Brain pericyte (primary cell): ENCODE data around the gene FGF14.

Source experiments
- DNase-seq: peaks from one replicate; pipeline ENCODE4 v3.0.0-alpha.2; 2012; ENCODE audit warnings: low read depth, low spot score

FGF14 gene

DNA sequence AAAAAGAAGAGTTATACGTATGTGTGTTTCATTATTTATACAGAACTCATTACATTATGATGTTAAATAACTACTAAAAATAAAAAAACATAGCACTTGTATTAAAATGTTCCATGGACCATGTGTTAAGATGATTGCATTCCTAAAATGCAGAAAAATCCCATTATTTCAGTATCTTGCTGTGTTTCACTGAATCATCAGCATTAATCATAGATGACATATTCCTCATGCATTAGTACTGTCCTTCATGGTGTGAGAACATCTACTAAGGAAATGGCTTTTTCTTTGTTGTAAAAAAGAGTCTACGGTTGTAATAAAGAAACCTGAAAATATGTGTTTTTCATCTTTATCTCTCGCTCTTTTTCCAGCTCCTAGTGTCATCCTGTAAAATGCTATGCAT lies 416.5 kb downstream of the FGF14 start:
- DNase-seq: no peak

GRCh38 chr13:101982903-101983302 lies 418.9 kb downstream of the FGF14 start:
- no peak for DNase-seq

- DNase-seq: no peak
Observed at GRCh38 chr13:101979825-101980224, 422.0 kb downstream of the FGF14 start.

DNA sequence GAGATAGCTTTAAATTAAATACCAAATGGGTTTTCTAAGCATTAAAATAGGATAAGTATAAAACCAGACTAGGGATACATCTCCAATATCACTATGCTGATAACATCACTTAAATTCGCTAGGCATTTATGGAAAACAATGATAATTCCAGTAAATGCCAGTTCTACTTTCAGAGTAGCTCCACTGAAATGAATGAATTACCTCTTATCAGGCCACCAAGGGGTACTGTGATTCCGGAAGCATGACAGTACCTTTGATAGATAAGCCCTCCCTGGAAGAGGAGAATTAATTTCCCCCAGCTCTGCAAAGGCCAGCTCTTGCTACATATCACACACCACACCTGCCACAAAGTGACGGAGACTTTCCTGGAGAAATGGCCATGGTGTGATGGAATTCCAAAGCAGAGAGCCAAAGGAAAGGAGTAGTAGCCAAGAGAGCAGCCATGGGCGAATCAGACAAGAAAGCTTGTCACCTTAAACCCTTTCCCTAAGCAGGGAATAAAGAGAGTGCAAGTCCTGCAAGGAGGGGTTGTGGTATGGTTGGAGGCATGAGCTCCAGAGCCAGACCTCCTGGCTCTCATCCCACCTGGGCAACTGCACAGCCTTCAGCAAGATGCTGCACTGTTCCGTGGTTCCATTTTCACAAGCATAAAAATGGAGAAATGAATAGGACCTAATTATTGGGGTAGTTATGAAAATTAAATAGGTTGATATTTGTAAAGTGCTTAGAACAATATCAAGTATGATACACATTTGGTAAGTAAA lies 423.1 kb downstream of the FGF14 start:
- DNase-seq: no peak

DNA sequence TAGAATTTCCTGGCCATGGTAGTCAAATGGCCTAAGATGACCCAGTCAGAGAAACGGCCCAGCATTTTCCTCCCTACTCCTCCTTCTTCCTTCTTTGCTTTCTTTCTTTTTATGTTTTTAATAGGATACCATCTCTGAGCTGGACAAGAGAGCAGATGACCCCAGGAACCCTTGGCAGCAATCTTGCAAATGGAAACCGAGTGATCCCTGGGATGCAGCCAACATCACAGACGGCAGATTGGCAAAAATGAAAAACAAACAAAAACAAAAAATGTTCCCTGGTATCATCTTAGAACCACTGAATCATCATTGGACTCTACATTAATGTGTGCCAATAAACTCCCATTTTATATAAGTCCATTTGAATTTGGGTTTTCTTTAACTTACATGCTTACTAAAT lies 424.4 kb downstream of the FGF14 start:
- DNase-seq: no peak

DNA sequence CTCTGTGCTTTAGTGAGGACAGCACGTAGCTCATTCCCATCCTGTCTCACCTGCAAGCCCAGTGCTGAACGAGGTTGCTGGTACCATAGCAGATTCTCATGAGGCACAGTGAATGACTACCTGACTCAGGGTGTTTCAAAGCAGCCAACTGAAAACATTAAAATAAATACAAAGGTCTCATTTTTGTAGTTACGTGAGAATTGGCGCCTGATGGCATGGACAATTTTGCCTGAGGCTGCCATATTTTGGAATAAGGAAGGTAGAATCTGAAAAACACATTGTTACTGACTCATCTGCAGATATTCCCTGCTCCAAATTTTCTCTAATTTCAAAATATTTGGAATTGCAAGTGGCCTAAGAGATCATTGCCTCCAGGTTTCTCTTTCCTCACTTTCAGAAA lies 429.7 kb downstream of the FGF14 start:
- no peak for DNase-seq

DNA sequence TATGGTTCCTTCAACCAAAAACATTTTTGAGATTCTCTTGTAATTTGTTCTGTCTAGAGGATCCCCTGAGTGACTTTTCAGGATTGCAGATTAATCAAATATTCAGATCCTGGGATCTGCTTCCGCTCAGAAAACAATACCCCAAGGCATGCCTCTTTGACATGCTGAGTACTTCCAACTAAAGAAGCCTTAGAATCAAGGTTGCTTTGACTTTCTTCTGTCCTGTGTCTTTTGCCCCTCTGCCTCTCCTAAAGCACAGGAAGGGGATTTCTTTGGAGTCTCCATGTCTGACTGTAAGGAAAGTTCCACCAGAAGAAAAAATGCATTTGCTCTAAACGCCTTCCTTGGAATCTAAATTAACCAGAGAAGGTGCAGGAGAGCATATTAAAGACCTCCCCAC lies 431.5 kb downstream of the FGF14 start:
- DNase-seq: no peak

DNA sequence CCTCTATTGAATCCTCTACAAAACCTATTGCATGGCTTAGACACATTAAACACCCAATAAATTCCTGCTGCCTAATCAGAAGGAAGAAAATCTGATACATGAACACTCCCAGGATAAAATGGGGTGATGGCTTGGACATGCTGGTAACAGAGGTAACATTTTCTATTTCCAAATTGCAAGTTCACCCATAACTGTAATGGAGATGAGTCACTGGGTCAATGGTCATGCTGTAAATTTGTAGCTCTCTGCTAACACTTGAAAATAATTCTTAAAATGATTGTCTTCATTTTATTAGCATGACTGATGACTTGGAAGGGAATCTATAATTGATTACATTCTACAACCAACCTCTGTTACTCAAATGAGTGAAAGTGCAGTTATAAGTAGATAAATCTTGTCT lies 434.1 kb downstream of the FGF14 start:
- DNase-seq: no peak

GRCh38 chr13:101967216-101967615 lies 434.6 kb downstream of the FGF14 start:
- DNase-seq: no peak

DNA sequence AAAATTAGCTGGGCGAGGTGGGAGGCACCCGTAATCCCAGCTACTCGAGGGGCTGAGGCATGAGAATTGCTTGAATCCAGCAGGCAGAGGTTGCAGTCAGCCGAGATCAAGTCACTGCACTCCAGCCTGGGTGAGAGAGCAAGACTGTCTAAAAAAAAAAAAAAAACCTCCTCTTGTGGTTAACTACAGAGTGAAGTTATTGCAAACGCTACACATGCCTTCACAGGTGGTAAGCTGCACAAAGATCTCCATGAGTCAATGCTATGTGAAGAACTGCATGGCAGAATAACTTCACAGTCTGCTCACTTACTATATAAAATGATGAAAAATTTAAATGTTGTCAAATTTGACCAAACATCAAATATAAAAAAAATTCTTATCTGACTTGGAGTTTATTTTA lies 436.8 kb downstream of the FGF14 start:
- DNase-seq: no peak

DNA sequence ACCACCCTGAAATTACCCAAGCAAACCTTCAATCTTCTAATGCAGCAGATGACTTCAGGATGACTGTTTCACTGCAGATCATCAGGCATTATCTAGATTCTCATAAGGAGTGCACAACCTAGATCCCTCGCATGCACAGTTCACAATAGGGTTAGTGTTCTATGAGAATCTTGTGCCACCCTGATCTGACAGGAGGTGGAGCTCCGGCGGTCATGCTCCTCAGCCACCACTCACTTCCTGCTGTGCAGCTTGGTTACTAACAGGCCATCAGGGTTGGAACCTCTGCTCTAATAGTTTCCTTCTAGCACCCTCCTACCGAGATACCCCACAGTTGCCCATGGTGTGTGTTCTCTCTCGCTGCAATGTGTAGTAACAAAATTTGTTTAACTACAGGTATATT lies 442.8 kb downstream of the FGF14 start:
- no peak for DNase-seq

GRCh38 chr13:101955764-101956163 lies 446.1 kb downstream of the FGF14 start:
- DNase-seq: no peak

GRCh38 chr13:101951114-101951513 lies 450.7 kb downstream of the FGF14 start:
- DNase-seq: no peak

DNA sequence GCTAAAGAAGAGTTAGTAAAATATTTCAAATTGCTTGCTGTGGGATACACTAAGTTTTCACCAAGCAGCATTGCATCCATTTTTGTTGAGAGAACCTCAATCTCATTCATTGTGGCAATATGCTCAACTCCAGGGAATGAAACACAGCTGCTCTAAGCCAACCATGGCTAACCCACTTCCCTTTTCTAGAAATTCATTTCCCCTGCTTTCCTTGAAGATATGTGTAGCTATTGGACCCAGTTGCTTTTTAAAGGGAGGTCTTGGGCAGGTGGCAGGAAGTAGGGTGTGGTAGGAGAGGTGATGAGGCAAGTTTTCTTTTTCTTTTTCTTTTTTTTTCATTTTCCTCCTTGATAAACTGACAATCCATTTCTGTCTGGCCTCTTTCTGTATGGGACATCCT lies 452.2 kb downstream of the FGF14 start:
- DNase-seq: no peak

GRCh38 chr13:101946401-101946800 lies 455.4 kb downstream of the FGF14 start:
- DNase-seq: no peak

GRCh38 chr13:101945435-101945834 lies 456.4 kb downstream of the FGF14 start:
- DNase-seq: no peak

DNA sequence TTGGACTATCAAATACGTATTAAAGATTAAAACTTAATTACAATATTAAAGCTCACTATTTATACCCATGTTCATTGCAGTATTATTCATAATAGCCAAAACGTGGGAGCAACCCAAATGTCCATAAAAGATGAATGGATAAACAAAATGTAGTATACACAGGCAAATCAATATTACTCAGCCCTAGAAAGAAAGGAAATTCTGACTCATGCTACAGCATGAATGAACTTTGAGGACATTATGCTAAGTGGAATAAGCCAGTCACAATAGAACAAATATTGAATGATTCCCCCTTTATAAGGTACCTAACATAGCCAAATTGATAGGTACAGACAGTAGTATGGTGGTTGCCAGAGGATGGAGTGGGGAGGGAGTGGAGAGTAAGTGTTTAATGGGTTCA lies 457.3 kb downstream of the FGF14 start:
- no peak for DNase-seq

DNA sequence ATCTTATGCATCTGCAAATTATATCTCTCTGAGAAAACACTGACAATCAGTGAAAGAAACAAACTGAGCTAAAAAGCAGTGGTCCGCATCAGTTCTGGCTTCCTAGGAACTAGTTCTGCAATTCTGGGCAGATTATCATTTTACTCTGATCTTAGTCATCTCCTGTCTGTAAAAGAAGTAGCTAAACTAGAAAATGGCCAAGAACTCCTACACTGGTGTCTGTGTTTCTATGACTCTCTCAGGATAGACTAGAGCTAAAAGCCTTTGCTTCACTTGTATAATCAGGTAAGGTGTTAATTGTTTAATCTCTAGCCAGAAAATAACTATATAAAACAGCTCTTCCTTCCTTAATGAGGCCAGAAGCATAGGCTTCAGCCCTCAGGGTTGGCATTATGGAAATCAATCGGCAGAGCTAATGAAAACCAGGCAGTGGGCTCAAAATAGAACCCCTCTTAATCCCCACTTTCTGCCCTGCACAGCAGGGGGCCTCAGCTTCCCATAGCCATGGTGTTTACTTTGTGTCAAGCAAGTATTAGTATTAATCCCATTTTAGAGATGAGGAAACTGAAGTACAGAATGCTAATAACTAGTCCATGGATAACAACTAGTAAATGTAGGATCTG lies 459.2 kb downstream of the FGF14 start:
- no peak for DNase-seq

- no peak for DNase-seq
Observed at GRCh38 chr13:101942038-101942437, 459.8 kb downstream of the FGF14 start.

- no peak for DNase-seq
Observed at GRCh38 chr13:101941095-101941783, 460.6 kb downstream of the FGF14 start.

DNA sequence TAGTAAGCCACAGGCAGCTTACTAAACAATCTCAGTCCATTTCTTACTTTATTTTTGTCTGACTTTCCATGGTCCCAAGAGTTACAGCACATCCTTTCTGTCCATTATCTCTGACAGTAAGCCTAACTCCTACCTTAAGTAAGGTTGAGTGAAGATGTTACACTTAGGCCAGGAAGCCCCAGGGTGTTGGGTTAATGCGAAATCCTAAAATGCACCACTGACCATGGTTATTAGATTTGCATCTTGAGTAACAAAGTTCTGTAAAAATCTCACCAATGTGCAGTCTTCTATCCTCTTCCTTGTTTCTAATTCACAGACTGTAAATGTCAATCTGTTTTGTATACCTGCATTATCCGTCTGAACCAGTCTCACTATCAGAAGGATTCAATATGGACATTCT lies 462.5 kb downstream of the FGF14 start:
- no peak for DNase-seq

DNA sequence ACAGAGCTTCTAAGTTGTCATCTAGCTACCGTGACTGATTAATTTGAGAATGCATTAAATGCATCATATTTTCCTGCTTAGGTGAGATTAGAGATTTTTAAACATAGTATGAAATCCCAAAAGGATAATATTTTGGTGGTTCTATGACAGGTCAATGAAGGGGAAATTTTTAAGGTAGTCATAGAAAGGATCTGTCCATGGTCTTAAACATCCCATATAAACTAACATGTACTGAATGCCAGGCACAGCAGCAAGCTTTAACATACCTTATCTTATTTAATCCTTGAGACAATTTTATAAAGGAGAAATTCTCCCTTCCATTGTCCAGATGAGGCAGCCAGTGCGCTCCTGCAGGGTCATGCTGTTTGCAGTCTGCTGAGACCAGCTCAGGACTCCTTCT lies 466.0 kb downstream of the FGF14 start:
- no peak for DNase-seq

- DNase-seq: no peak
Observed at GRCh38 chr13:101931186-101931585, 470.7 kb downstream of the FGF14 start.
